ENCODE measurements around the gene TM9SF1. TPM values are rescaled to one million over a fixed set of nuclear protein-coding genes. Genes with fewer than 3 reads are reported as not detected.

Gene TM9SF1
- total and polyA plus RNA-seq, 4 donors, result 32.7 to 71.9 (median 52.0) TPM

GRCh38 chr14:24151404-24152080 is 43.7 kb downstream of the TM9SF1 start:
- Histone ChIP-seq H3K4me3 (no peak overlapping the region), H3K27me3 (ENCODE audit: control insufficient read depth in 3 of 3, insufficient read depth in 3 of 3, low read length in 2 of 3) (no peaks in the 10 kb centered on the region), H3K9me3 (ENCODE audit: control insufficient read depth in 4 of 4, insufficient read depth in 3 of 4, low read length in 3 of 4) (no peaks in the 10 kb centered on the region), H3K4me1 (ENCODE audit: control insufficient read depth in 5 of 5, insufficient read depth in 5 of 5, low read length in 5 of 5) (peaks cover 0 to 11% (median 4%) of the 10 kb centered on the region in 5 donors), H3K36me3 (ENCODE audit: control insufficient read depth in 4 of 4, insufficient read depth in 4 of 4, low read length in 4 of 4) (peaks cover 27 to 47% (median 32%) of the 10 kb centered on the region in 4 donors), H3K27ac (ENCODE audit: low read depth in 1 of 2, low read length in 1 of 2) (no peak overlapping the region), H3K9ac (ENCODE audit: insufficient read depth in 1 of 2, low read length in 2 of 2) (no peak overlapping the region)
- ATAC-seq (ENCODE audit: insufficient read depth, low FRiP score), result no peak
- DNase-seq, result no peak
- no peak for TF ChIP-seq CTCF (IDR thresholded peaks at IDR 0.05; ENCODE audit: control extremely low read depth, extremely low read depth)
- 93 to 95% methylated on average over 16 of the region's 16 CpGs for WGBS, 2 donors

GRCh38 chr14:24150993-24151392 is 44.2 kb downstream of the TM9SF1 start:
- Histone ChIP-seq H3K27me3 (ENCODE audit: control insufficient read depth in 3 of 3, insufficient read depth in 3 of 3, low read length in 2 of 3) (no peaks in the 10 kb centered on the region), H3K27ac (ENCODE audit: low read depth in 1 of 2, low read length in 1 of 2) (no peak overlapping the region), H3K36me3 (ENCODE audit: control insufficient read depth in 4 of 4, insufficient read depth in 4 of 4, low read length in 4 of 4) (peaks cover 25 to 44% (median 31%) of the 10 kb centered on the region in 4 donors), H3K4me3 (no peak overlapping the region), H3K9ac (ENCODE audit: insufficient read depth in 1 of 2, low read length in 2 of 2) (no peak overlapping the region), H3K9me3 (ENCODE audit: control insufficient read depth in 4 of 4, insufficient read depth in 3 of 4, low read length in 3 of 4) (no peaks in the 10 kb centered on the region), H3K4me1 (ENCODE audit: control insufficient read depth in 5 of 5, insufficient read depth in 5 of 5, low read length in 5 of 5) (peaks cover 0 to 12% (median 5%) of the 10 kb centered on the region in 5 donors)
- no peak for TF ChIP-seq CTCF (IDR thresholded peaks at IDR 0.05; ENCODE audit: control extremely low read depth, extremely low read depth)
- WGBS, 2 donors, result 89 to 96% methylated on average over 9 of the region's 9 CpGs
- ATAC-seq (ENCODE audit: insufficient read depth, low FRiP score) (no peak), DNase-seq (no peak)

- Histone ChIP-seq H3K36me3 (ENCODE audit: control insufficient read depth in 4 of 4, insufficient read depth in 4 of 4, low read length in 4 of 4) (peaks cover 22 to 41% (median 30%) of the 10 kb centered on the region in 4 donors), H3K27ac (ENCODE audit: low read depth in 1 of 2, low read length in 1 of 2) (peak overlapping the region in 1 of 2 donors; percentile 6), H3K9ac (ENCODE audit: insufficient read depth in 1 of 2, low read length in 2 of 2) (no peak overlapping the region), H3K4me3 (no peak overlapping the region), H3K27me3 (ENCODE audit: control insufficient read depth in 3 of 3, insufficient read depth in 3 of 3, low read length in 2 of 3) (no peaks in the 10 kb centered on the region), H3K9me3 (ENCODE audit: control insufficient read depth in 4 of 4, insufficient read depth in 3 of 4, low read length in 3 of 4) (no peaks in the 10 kb centered on the region), H3K4me1 (ENCODE audit: control insufficient read depth in 5 of 5, insufficient read depth in 5 of 5, low read length in 5 of 5) (peaks cover 4 to 17% (median 8%) of the 10 kb centered on the region in 5 donors)
- TF ChIP-seq CTCF (IDR thresholded peaks at IDR 0.05; ENCODE audit: control extremely low read depth, extremely low read depth), result no peak
- DNase-seq, result no peak
- no peak for ATAC-seq (ENCODE audit: insufficient read depth, low FRiP score)
- 94 to 98% methylated on average over 9 of the region's 9 CpGs for WGBS, 2 donors
Observed at GRCh38 chr14:24150567-24150966, 44.7 kb downstream of the TM9SF1 start.

Data from lung (tissue), 12 donors.